HAP-1 (cell line): ENCODE measurements around the gene CNTF.

Experiments
- DNase-seq, 2 experiments: peaks; one replicate each; pipeline ENCODE4 v3.0.0-alpha.2; 2016 to 2020; ENCODE audit warnings: low spot score in 2 of 2
- H3K27me3 ChIP-seq: fragments of 250-450 bp; sonication (Bioruptor Pico); 2 replicates; pipeline ENCODE4 v1.5.1; 2020; ENCODE audit warnings: low read depth, mild to moderate bottlenecking, moderate library complexity
- H3K36me3 ChIP-seq: fragments of 250-450 bp; sonication (Bioruptor Pico); replicated peaks from 2 replicates; pipeline ENCODE4 v1.5.1; 2020; ENCODE audit warnings: mild to moderate bottlenecking
- H3K4me1 ChIP-seq: fragments of 250-450 bp; sonication (Bioruptor Pico); 2 replicates; pipeline ENCODE4 v1.5.1; 2020; ENCODE audit warnings: mild to moderate bottlenecking
- H3K4me3 ChIP-seq: fragments of 250-450 bp; sonication (Bioruptor Pico); 2 replicates; pipeline ENCODE4 v1.5.1; 2020; ENCODE audit warnings: mild to moderate bottlenecking, moderate library complexity
- H3K9me3 ChIP-seq: fragments of 250-450 bp; sonication (Bioruptor Pico); 2 replicates; pipeline ENCODE4 v1.5.1; 2020; ENCODE audit warnings: mild to moderate bottlenecking, moderate library complexity
- in situ Hi-C: fragments of 300-500 bp; cut with MboI; formaldehyde crosslinking; loops from 3 replicates; pipeline ENCODE4 v1.14.3; 2020; ENCODE audit warnings: low sequenced_read_pairs, inconsistent platforms, mixed read lengths

Gene CNTF

DNA sequence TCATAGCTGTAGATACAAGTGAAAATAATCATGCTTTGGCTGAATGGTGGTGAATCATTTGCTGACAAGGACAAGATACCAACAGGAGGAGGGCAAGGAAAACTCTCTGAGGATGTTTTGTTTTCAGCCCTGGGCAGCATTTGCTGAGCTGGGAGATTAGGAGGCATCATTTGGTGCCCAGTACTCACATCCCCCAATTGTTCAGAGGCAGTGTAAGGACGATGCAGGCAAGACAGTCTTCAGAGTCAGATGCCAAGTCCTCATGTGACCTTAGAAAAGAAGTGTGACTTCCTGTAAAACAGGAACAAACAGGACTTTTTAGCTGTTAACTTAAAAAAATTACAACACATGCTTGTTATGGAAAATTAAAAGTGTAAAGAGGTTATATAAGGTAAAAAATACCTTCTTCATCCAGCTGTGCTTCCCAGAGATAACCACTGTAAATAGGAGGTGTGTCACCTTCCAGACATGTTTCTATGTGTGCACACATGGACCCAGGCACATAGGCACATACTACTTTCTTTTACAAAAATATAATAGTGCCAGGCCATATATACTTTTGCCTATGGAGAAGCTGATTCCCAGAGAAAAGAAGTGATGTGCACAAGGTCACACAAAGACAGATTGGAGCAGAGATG is 18.0 kb downstream of the CNTF start:
- H3K4me3 ChIP-seq, result no peak overlapping the region
- H3K36me3 ChIP-seq, result no peaks in the 10 kb centered on the region
- no peaks in the 10 kb centered on the region for H3K9me3 ChIP-seq
- no peaks in the 10 kb centered on the region for H3K4me1 ChIP-seq
- DNase-seq, result no peak
- in situ Hi-C loops, result no loop called here
- 0 out of 2 replicates have a peak, but pooled peaks cover 1% of the 10 kb centered on the region for H3K27me3 ChIP-seq

DNA sequence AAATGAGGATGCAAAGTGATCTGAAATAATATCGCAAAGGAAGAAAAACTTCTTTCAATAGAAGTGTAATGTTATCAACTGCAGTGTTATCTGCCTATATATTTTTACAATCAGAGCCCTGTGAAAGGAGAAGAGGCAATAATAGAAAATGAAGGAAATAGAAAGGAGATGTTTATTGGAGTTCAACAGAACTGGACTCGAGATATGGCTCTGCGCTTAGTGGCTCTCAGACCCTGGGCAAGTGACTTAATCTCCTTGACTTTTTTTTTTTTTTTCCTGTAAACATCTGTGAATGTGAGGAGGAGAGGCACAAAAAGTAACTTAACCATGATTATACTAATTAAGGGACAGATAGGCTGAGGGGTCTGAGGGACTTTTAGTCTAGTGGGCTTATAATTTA is 18.9 kb downstream of the CNTF start:
- no peak overlapping the region for H3K4me3 ChIP-seq
- in situ Hi-C loops, result no loop called here
- no peaks in the 10 kb centered on the region for H3K36me3 ChIP-seq
- H3K9me3 ChIP-seq, result peaks cover 2% of the 10 kb centered on the region; the same call in 1 of the 2 replicates
- H3K4me1 ChIP-seq, result no peaks in the 10 kb centered on the region
- H3K27me3 ChIP-seq, result no peaks in the 10 kb centered on the region
- DNase-seq, result no peak

DNA sequence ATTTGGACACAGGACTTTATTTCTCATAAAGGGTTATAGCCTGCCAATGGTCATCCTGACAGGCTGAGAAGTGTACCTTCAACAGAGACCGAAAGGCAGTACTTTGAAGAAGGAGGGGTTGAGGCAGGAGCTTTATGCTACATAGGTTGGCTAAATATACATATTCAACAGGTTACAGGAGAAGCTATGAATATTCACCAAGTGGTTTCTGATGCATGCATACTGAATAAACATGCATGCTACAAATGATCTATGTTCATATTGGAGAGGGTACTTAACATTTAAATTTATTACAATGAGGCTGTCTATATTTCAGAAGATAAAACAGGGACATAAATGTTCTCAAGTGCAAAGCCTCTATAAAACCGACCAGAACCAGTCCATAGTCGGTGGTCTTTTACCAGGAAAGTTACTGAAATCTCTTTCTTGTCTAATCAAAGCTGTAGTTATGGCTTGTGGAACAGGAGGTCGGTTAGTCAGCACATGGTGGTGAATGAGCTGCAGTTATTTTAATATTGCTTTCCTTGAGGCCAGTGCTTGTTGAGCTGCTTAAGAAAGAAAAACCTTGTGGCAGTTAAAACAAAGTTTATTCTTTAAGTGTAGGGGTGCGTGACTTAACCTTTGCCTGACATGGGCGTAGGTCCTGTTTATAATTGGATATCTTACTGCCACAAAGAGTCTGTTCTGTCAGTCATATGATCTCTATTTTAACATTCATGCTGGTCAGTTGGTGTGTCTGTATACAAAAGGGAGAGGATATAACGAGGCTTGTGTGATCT is 19.5 kb downstream of the CNTF start:
- Histone ChIP-seq H3K9me3 (peaks cover 2% of the 10 kb centered on the region; the same call in 1 of the 2 replicates), H3K36me3 (no peaks in the 10 kb centered on the region), H3K4me1 (no peaks in the 10 kb centered on the region), H3K27me3 (no peaks in the 10 kb centered on the region), H3K4me3 (no peak overlapping the region)
- no peak for DNase-seq
- in situ Hi-C loops, result no loop called here

DNA sequence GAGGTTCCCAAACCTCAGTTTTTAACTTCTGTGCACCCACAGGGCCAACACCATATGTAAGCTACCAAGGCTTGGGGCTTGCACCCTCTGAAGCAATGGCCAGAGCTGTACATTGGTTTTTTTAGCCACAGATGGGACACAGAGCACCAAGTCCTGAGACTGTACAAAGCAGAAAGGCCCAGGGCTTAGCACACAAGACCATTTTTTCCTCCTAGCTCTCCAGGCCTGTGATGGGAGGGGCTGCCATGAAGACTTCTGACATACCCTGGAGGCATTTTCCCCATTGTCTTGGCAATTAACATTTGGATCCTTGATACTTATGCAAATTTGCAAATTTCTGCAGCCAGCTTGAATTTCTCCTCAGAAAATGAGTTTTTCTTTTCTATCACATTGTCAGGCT is 23.4 kb downstream of the CNTF start:
- in situ Hi-C loops, result no loop called here
- H3K27me3 ChIP-seq, result no peaks in the 10 kb centered on the region
- no peaks in the 10 kb centered on the region for H3K4me1 ChIP-seq
- H3K4me3 ChIP-seq, result no peak overlapping the region
- no peaks in the 10 kb centered on the region for H3K36me3 ChIP-seq
- DNase-seq, result no peak
- peaks cover 2% of the 10 kb centered on the region; the same call in 1 of the 2 replicates for H3K9me3 ChIP-seq

DNA sequence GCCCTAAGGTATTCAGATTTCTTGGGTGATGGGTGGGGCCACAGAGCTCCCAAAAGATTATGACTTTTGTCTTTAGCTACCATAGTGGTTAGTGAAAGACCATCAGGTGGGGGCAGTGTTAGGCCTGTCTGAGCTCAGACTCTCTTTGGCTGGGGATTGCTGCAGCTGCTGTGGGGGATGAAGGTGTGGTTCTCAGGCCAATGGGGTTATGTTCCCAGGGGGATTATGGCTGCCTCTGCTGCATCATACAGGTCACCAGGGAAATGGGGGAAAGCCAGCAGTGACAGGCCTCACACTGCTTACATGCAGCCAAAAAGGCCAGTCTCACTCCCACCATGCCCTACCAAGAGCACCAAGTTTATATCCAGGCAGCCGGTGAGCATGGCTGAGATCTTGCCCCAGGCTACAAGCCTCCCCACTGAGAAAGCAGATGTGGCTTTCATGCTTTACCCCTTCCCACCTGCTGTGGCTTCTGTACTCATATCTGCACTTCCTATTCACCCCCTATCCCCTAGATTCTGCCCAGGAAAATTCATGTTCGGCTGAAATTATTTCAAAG is 24.8 kb downstream of the CNTF start:
- in situ Hi-C loops, result no loop called here
- H3K4me1 ChIP-seq, result no peaks in the 10 kb centered on the region
- H3K27me3 ChIP-seq, result no peaks in the 10 kb centered on the region
- H3K36me3 ChIP-seq, result no peaks in the 10 kb centered on the region
- no peak overlapping the region for H3K4me3 ChIP-seq
- no peak for DNase-seq
- peaks cover 2% of the 10 kb centered on the region; the same call in 1 of the 2 replicates for H3K9me3 ChIP-seq

DNA sequence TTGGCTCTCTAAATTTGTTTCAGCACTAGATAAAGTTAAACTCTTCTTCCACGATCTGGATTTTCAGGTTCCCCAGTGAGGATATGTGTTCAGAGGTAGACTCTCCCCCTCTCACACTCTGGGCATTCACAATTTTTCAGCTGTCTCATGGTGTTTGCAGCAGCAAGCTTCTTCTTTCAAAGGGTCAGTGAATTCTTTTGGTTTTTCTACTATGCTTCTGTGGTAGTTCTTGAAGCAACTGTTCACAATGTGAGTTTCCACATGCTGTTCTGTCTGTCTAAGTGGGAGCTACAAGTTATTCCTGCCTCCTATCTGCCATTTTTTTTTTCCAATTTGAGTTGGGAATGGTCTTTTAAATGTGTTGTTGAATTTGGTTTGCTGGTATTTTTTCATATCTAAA is 25.4 kb downstream of the CNTF start:
- no peak for DNase-seq
- no peak overlapping the region for H3K4me3 ChIP-seq
- no peaks in the 10 kb centered on the region for H3K27me3 ChIP-seq
- H3K9me3 ChIP-seq, result peaks cover 2% of the 10 kb centered on the region; the same call in 1 of the 2 replicates
- no peaks in the 10 kb centered on the region for H3K36me3 ChIP-seq
- H3K4me1 ChIP-seq, result no peaks in the 10 kb centered on the region
- in situ Hi-C loops, result no loop called here

DNA sequence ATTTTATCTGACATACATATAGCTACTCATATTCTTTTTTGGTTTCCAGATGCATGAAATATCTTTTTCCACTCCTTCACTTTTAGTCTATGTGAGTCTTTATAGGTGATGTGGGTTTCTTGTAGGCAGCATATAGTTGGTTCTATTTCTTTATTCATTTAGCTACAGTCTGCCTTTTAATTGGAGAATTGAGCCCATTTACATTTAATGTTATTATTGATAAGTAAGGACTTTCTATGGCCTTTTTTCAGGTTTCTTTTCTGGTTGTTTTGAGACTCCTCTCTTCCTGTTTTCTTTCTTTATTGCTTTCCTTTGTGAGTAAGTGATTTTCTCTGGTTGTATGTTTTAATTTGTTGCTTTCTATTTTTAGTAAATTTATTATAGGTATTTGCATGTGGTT is 27.2 kb downstream of the CNTF start:
- H3K27me3 ChIP-seq, result no peaks in the 10 kb centered on the region
- DNase-seq, result no peak
- H3K4me3 ChIP-seq, result no peak overlapping the region
- H3K9me3 ChIP-seq, result peaks cover 2% of the 10 kb centered on the region; the same call in 1 of the 2 replicates
- in situ Hi-C loops, result no loop called here
- no peaks in the 10 kb centered on the region for H3K4me1 ChIP-seq
- no peaks in the 10 kb centered on the region for H3K36me3 ChIP-seq

DNA sequence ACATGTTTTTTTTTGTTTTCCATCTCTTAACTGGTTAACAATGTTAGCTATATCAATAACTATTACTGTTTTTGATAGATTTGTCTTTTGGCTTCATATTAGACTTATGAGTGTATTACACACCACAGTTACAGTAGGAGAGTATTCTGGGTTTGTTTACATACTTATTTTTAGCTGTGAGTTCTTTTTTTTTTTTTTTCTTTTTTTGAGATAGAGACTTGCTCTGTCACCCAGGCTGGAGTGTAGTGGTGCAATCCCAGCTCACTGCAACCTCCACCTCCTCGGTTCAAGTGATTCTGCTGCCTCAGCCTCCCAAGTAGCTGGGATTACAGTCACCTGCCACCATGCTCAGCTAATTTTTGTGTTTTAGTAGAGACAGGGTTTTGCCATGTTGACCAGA is 28.0 kb downstream of the CNTF start:
- Histone ChIP-seq H3K27me3 (no peaks in the 10 kb centered on the region), H3K4me1 (no peaks in the 10 kb centered on the region), H3K9me3 (peaks cover 2% of the 10 kb centered on the region; the same call in 1 of the 2 replicates), H3K4me3 (no peak overlapping the region), H3K36me3 (no peaks in the 10 kb centered on the region)
- DNase-seq, result no peak
- in situ Hi-C loops, result no loop called here

DNA sequence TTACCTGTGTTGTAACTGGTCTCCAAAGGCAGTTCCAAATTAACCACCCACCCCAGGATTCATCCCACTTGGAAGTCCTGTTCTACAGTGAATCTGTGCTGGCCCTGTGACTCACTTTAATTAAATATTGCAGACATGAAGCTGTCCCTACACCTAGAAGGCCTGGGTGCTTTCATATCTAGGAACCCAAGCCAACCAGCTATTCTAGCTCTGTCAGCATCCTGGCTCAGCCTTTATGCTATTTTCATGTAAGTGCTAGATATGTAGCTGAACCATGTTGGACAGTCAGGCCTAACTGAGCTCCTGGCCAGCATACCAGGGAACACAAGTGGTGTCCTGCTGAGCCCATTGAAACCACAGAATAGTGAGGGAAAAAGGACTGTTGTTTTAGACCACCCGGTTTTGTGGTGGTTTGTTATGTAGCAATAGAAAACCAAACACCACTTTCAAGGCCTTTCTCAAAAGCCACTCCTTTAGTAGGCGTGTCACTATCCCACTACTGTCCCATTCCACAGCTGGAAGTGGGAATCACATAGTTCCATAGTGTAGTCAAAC is 30.3 kb downstream of the CNTF start:
- no peak overlapping the region for H3K4me3 ChIP-seq
- no peaks in the 10 kb centered on the region for H3K4me1 ChIP-seq
- in situ Hi-C loops, result no loop called here
- no peaks in the 10 kb centered on the region for H3K9me3 ChIP-seq
- H3K36me3 ChIP-seq, result no peaks in the 10 kb centered on the region
- DNase-seq, result no peak
- no peaks in the 10 kb centered on the region for H3K27me3 ChIP-seq

DNA sequence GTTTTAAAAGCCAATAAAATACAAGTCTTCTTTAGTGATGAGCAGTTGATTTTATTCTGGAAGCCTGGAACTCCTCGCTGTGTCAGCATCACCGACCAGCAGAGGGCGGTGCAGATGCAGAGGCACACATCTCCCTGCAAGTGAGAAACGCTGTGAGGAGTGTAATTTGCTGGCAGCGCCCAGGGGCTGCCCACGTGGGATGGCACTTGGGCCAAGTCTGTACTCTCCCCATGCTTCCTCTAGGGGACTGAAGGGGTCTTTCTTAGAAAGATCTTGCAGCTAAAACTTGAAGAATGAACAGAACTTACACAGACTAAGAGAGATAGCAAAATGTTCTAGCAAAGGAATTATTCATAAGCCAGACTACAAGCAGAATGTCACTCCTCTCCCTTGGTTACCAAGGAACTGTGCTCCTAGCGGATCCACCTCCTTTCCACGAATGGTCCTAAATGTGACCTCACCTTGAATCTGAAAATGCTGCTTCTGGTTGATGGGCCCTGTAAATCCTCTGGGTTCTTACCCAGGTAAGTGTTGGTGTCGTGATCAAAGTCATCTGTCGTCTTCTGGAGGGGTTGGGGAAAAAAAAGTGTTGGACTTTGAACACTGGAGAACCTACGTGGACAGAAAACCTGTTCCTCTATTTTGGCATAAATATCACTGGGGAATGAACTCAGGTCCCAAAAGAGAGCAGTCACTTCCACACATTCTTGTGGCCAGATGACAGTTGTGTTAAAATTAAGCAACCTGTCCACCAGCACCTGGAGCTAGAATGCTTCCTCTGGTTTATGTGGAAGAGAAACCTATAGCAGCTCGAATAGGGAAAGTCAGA is 31.8 kb downstream of the CNTF start:
- DNase-seq, result peak; percentile 55 to 83
- in situ Hi-C loops, result no loop called here
- Histone ChIP-seq H3K9me3 (no peaks in the 10 kb centered on the region), H3K4me1 (no peaks in the 10 kb centered on the region), H3K36me3 (no peaks in the 10 kb centered on the region), H3K4me3 (no peak overlapping the region), H3K27me3 (no peaks in the 10 kb centered on the region)

DNA sequence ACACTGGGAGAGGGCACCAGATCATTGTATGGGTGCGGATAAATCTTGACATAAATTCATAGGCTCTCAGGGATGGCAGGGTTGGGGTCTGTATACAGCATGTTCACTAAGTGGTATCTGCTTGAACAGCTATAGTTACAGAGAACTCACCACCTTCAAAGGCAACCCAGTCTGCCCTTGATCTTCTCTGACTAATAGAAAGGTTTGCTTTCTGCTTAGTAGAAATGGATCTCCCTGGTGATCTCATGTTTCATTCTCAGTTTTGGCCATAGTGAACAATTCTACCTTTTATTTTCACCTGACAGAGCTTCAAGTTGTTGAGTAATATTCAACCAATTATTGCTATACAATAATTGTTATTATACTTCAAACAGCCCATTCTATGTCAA is 32.4 kb downstream of the CNTF start:
- H3K36me3 ChIP-seq, result no peaks in the 10 kb centered on the region
- H3K9me3 ChIP-seq, result no peaks in the 10 kb centered on the region
- no peaks in the 10 kb centered on the region for H3K27me3 ChIP-seq
- DNase-seq, result no peak
- H3K4me1 ChIP-seq, result no peaks in the 10 kb centered on the region
- in situ Hi-C loops, result no loop called here
- H3K4me3 ChIP-seq, result no peak overlapping the region

DNA sequence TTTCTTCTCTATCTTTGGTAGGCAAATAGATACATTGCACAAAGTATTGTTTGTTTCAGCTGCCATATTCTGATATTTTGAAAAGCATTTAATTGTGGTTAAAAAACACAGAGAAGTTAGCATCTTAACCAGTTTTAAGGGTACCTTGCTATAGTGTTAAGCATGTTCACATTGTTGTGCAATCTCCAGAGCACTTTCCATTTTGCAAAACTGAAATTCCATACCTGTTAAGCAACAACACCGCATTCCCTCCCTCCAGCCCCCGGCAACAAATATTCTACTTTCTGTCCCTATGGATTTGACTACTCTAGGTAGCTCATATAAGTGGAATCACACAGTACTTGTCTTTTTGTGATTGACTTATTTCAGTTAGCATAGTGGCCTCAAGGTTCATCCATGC is 33.9 kb downstream of the CNTF start:
- Histone ChIP-seq H3K4me1 (no peaks in the 10 kb centered on the region), H3K27me3 (no peaks in the 10 kb centered on the region), H3K4me3 (no peak overlapping the region), H3K36me3 (no peaks in the 10 kb centered on the region), H3K9me3 (no peaks in the 10 kb centered on the region)
- in situ Hi-C loops, result no loop called here
- no peak for DNase-seq

DNA sequence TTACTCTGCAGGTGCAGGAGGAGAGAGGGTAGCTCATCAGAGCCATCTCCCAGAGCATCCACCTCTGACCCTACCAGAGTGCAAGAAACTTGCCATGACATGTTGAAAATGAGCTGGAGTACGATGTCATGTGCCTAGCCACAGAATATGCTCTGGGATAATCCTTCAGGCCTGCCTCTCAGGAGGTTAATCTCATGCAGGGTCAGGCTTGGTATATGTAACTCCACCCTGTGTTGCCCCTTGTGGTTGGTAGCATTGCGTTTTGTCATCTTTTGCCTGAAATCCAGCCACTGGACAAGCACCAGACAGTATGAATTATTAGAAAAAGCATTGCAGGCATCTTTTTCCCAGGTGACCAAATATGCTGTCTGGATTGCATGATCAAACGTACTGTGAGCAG is 36.2 kb downstream of the CNTF start:
- Histone ChIP-seq H3K27me3 (no peaks in the 10 kb centered on the region), H3K4me1 (no peaks in the 10 kb centered on the region), H3K9me3 (no peaks in the 10 kb centered on the region), H3K4me3 (no peak overlapping the region), H3K36me3 (no peaks in the 10 kb centered on the region)
- DNase-seq, result no peak
- in situ Hi-C loops, result no loop called here
